Trophoblast cell (in vitro differentiated cells and primary cell): Measurements from ENCODE around the gene TACC2.
A peak's percentile ranks its signal among the peaks of the same experiment; 100 is the strongest.

Experiments used
- DNase-seq, 2 donors: peaks; one replicate each; pipeline ENCODE4 v3.0.0-alpha.2; 2016
- H2AFZ ChIP-seq: 2 replicates; pipeline ENCODE4 v1.6.1; 2013; ENCODE audit warnings: low read length, moderate library complexity, mild to moderate bottlenecking; ENCODE audit not compliant: insufficient read depth, poor library complexity
- H2AK5ac ChIP-seq: 2 replicates; pipeline ENCODE4 v1.6.1; 2013; ENCODE audit warnings: mild to moderate bottlenecking, low read length
- H2BK120ac ChIP-seq: 2 replicates; pipeline ENCODE4 v1.6.1; 2013; ENCODE audit warnings: low read length, mild to moderate bottlenecking, moderate library complexity; ENCODE audit not compliant: insufficient read depth, poor library complexity
- H2BK12ac ChIP-seq: 2 replicates; pipeline ENCODE4 v1.6.1; 2013; ENCODE audit warnings: mild to moderate bottlenecking, low read length, moderate library complexity
- H2BK5ac ChIP-seq: 2 replicates; pipeline ENCODE4 v1.6.1; 2013; ENCODE audit warnings: low read length, low read depth, moderate library complexity, mild to moderate bottlenecking; ENCODE audit not compliant: poor library complexity
- H3K14ac ChIP-seq: 2 replicates; pipeline ENCODE4 v1.6.1; 2013; ENCODE audit warnings: mild to moderate bottlenecking, low read length
- H3K18ac ChIP-seq: 2 replicates; pipeline ENCODE4 v1.6.1; 2013; ENCODE audit warnings: mild to moderate bottlenecking, low read length
- H3K23ac ChIP-seq: 2 replicates; pipeline ENCODE4 v1.6.1; 2013; ENCODE audit warnings: low read length
- H3K27ac ChIP-seq: 2 replicates; pipeline ENCODE4 v1.5.1; 2013; ENCODE audit warnings: low read depth, mild to moderate bottlenecking, inconsistent platforms, low read length, moderate library complexity
- H3K27me3 ChIP-seq: 2 replicates; pipeline ENCODE4 v1.6.1; 2013; ENCODE audit warnings: inconsistent platforms, mild to moderate bottlenecking, low read length, moderate library complexity; ENCODE audit not compliant: insufficient read depth
- H3K36me3 ChIP-seq, 2 experiments: 1 replicate in 1 of 2; 2 replicates in 1 of 2; pipeline ENCODE4 v1.6.1; 2013; ENCODE audit warnings: low read length in 2 of 2, mild to moderate bottlenecking in 2 of 2, moderate library complexity in 1 of 2; ENCODE audit not compliant: insufficient read depth in 2 of 2, control insufficient read depth in 1 of 2
- H3K4ac ChIP-seq: 2 replicates; pipeline ENCODE4 v1.6.1; 2013; ENCODE audit warnings: low read depth, mild to moderate bottlenecking, low read length, moderate library complexity
- H3K4me1 ChIP-seq, 2 experiments: 1 replicate in 1 of 2; 2 replicates in 1 of 2; pipeline ENCODE4 v1.6.1; 2013; ENCODE audit warnings: low read length in 2 of 2, mild to moderate bottlenecking in 2 of 2, moderate library complexity in 1 of 2; ENCODE audit not compliant: insufficient read depth in 2 of 2, control insufficient read depth in 1 of 2
- H3K4me2 ChIP-seq: 2 replicates; pipeline ENCODE4 v1.6.1; 2013; ENCODE audit warnings: inconsistent platforms, mild to moderate bottlenecking, low read length, moderate library complexity
- H3K4me3 ChIP-seq: 2 replicates; pipeline ENCODE4 v1.5.1; 2013; ENCODE audit warnings: mild to moderate bottlenecking, low read depth, low read length, inconsistent platforms
- H3K79me1 ChIP-seq: one replicate; pipeline ENCODE4 v1.6.1; 2013; ENCODE audit warnings: low read length
- H3K79me2 ChIP-seq: 2 replicates; pipeline ENCODE4 v1.6.1; 2013; ENCODE audit warnings: low read length, mild to moderate bottlenecking; ENCODE audit not compliant: control insufficient read depth, insufficient read depth, poor library complexity
- H3K9ac ChIP-seq: 2 replicates; pipeline ENCODE4 v1.6.1; 2013; ENCODE audit warnings: mild to moderate bottlenecking, low read length
- H3K9me3 ChIP-seq: 2 replicates; pipeline ENCODE4 v1.6.1; 2013; ENCODE audit warnings: low read depth, mild to moderate bottlenecking, control low read depth, inconsistent platforms, low read length; ENCODE audit not compliant: insufficient read depth
- H4K12ac ChIP-seq: 2 replicates; pipeline ENCODE4 v1.6.1; 2013; ENCODE audit warnings: low read depth, mild to moderate bottlenecking, low read length, moderate library complexity
- H4K8ac ChIP-seq: 2 replicates; pipeline ENCODE4 v1.6.1; 2013; ENCODE audit warnings: low read depth, mild to moderate bottlenecking, low read length, moderate library complexity
- H4K91ac ChIP-seq: one replicate; pipeline ENCODE4 v1.6.1; 2013; ENCODE audit warnings: low read depth, mild to moderate bottlenecking, low read length, moderate library complexity
- whole genome bisulfite sequencing: extraction: QIAGEN DNeasy Blood & Tissue Kit; methylation state at CpG from one replicate; pipeline ENCODE4 v1.1.7; 2013; ENCODE audit warnings: missing lambda C conversion rate; ENCODE audit not compliant: insufficient read length, insufficient coverage; ENCODE audit errors: extremely low coverage; 5-methylcytosine and 5-hydroxymethylcytosine counted together

TACC2 gene

DNA sequence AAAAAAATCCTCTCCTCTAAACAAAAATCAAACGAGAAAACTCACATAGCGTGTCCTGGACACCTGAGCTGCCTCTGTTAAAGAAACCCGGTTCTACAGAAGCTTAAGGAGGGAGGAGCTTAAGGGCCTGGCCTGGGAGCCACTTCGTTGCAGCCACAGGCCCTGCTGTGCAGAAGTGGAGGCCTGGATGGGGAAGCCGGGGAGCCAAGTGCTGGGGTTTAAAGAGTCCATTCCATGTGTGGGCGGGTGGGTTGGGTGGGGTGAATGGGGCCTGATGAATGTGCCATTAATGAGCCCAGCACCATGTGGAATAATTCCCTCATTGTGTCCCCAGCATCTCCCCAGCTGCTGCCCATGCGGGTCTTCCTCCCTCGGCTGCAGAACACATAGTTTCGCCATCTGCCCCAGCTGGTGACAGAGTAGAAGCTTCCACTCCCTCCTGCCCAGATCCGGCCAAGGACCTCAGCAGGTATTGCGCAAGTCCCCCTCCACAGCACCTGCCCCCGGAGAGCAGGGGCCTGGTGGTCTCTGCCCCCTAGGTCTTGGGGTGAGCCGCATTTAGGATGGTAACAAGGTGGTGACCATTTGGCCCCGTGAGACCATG, 154.4 kb downstream of the TACC2 start:
- H2BK120ac ChIP-seq, result no peak overlapping the region

DNA sequence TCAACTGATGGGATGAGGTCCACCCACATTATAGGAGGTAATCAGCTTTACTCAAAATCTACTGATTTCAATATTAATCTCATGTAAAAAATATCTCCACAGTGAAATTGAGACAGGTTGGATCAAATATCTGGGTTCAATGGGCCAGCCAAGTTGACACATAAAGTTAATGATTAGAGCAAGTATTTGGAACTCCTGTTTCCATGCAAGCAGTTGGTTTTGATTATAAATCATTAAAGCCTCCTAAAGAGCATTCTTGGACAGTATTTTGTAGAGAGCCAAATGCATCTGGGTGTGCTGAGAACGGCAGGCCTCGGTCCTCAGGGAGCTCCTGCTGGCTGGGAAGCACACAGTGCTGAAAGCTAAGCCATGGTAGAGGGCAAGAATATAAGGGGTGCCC, 155.2 kb downstream of the TACC2 start:
- H3K79me1 ChIP-seq, result no peaks in the 10 kb centered on the region
- no peak overlapping the region for H3K27ac ChIP-seq
- no peak overlapping the region for H3K4me2 ChIP-seq
- no peak overlapping the region for H3K14ac ChIP-seq
- no peak overlapping the region for H2AK5ac ChIP-seq
- H3K23ac ChIP-seq, result no peak overlapping the region
- peaks cover 5% of the 10 kb centered on the region for H3K9me3 ChIP-seq
- H3K36me3 ChIP-seq, result peaks cover 2 to 3% of the 10 kb centered on the region in 2 experiments
- H3K4ac ChIP-seq, result no peak overlapping the region
- no peak overlapping the region for H3K4me3 ChIP-seq
- no peak overlapping the region for H2BK120ac ChIP-seq
- H4K8ac ChIP-seq, result no peak overlapping the region
- H3K27me3 ChIP-seq, result no peaks in the 10 kb centered on the region
- no peak overlapping the region for H4K12ac ChIP-seq
- WGBS, result no CpG with 5 or more reads among the region's 2 CpGs
- H3K79me2 ChIP-seq, result no peaks in the 10 kb centered on the region
- no peak overlapping the region for H2AFZ ChIP-seq
- no peak overlapping the region for H2BK12ac ChIP-seq
- peaks cover 14 to 17% of the 10 kb centered on the region in 2 experiments for H3K4me1 ChIP-seq
- no peak overlapping the region for H2BK5ac ChIP-seq
- H3K9ac ChIP-seq, result no peak overlapping the region
- no peak overlapping the region for H4K91ac ChIP-seq
- DNase-seq, result no peak
- no peak overlapping the region for H3K18ac ChIP-seq

More for the DNA sequence above, 154.4 kb downstream of the TACC2 start:
- peak in 1 of 2 donors; percentile 47 for DNase-seq
- H3K79me2 ChIP-seq, result no peaks in the 10 kb centered on the region
- no peak overlapping the region for H2AFZ ChIP-seq
- no peak overlapping the region for H2BK12ac ChIP-seq
- H3K36me3 ChIP-seq, result peaks cover 2 to 3% of the 10 kb centered on the region in 2 experiments
- no CpG with 5 or more reads among the region's 14 CpGs for WGBS
- no peak overlapping the region for H3K9ac ChIP-seq
- no peak overlapping the region for H3K14ac ChIP-seq
- no peak overlapping the region for H3K4me2 ChIP-seq
- H4K12ac ChIP-seq, result no peak overlapping the region
- H2AK5ac ChIP-seq, result no peak overlapping the region
- H3K79me1 ChIP-seq, result no peaks in the 10 kb centered on the region
- H3K27me3 ChIP-seq, result no peaks in the 10 kb centered on the region
- H3K18ac ChIP-seq, result no peak overlapping the region
- H2BK5ac ChIP-seq, result no peak overlapping the region
- no peak overlapping the region for H3K23ac ChIP-seq
- peaks cover 10 to 12% of the 10 kb centered on the region in 2 experiments for H3K4me1 ChIP-seq
- no peak overlapping the region for H4K91ac ChIP-seq
- H3K27ac ChIP-seq, result no peak overlapping the region
- peaks cover 5% of the 10 kb centered on the region for H3K9me3 ChIP-seq
- H4K8ac ChIP-seq, result no peak overlapping the region
- no peak overlapping the region for H3K4ac ChIP-seq
- no peak overlapping the region for H3K4me3 ChIP-seq

GRCh38 chr10:122145113-122145512, 156.2 kb downstream of the TACC2 start:
- Histone ChIP-seq H3K79me1 (no peaks in the 10 kb centered on the region), H3K23ac (no peak overlapping the region), H3K79me2 (no peaks in the 10 kb centered on the region), H3K36me3 (peaks cover 2 to 3% of the 10 kb centered on the region in 2 experiments), H3K4ac (no peak overlapping the region), H3K9ac (no peak overlapping the region), H3K14ac (no peak overlapping the region), H2AFZ (no peak overlapping the region), H3K4me1 (peaks cover 14 to 17% of the 10 kb centered on the region in 2 experiments), H3K4me3 (no peak overlapping the region), H3K4me2 (no peak overlapping the region), H4K91ac (no peak overlapping the region), H3K18ac (no peak overlapping the region), H4K8ac (no peak overlapping the region), H2AK5ac (no peak overlapping the region), H2BK120ac (no peak overlapping the region), H3K27ac (no peak overlapping the region), H2BK12ac (no peak overlapping the region), H3K27me3 (no peaks in the 10 kb centered on the region), H3K9me3 (peaks cover 5% of the 10 kb centered on the region), H4K12ac (no peak overlapping the region), H2BK5ac (no peak overlapping the region)
- WGBS, result no CpG with 5 or more reads among the region's 2 CpGs
- DNase-seq, result no peak

DNA sequence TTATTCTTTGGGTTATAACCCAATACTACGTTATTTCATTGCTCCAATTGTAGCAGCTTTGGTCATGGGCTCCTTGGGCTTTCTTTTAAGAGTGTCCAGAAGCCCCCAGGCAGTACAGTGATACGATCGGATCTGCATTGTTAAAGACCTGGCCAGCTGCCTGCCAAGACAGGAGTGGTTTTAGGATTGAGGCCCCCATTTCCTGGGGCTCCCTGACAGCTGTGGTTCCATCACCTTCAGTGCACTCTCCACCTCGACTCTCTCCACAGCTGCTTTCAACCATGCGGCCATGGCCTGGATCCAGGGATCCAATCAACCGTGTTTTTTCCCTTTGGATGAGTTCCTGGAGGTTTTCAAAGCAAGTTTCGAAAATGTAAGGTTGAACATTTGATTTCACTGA, 158.7 kb downstream of the TACC2 start:
- Histone ChIP-seq H3K18ac (no peak overlapping the region), H3K4me1 (peaks cover 6% of the 10 kb centered on the region in 2 experiments), H3K9me3 (peaks cover 4% of the 10 kb centered on the region), H4K12ac (no peak overlapping the region), H2BK12ac (no peak overlapping the region), H3K27ac (no peak overlapping the region), H3K23ac (no peak overlapping the region), H3K4ac (no peak overlapping the region), H4K91ac (no peak overlapping the region), H3K4me3 (no peak overlapping the region), H2AK5ac (no peak overlapping the region), H3K4me2 (no peak overlapping the region), H2AFZ (no peak overlapping the region), H3K9ac (no peak overlapping the region), H3K27me3 (no peaks in the 10 kb centered on the region), H3K14ac (no peak overlapping the region), H3K36me3 (peaks cover 2 to 3% of the 10 kb centered on the region in 2 experiments), H4K8ac (no peak overlapping the region), H2BK5ac (no peak overlapping the region), H3K79me1 (no peaks in the 10 kb centered on the region), H2BK120ac (no peak overlapping the region), H3K79me2 (no peaks in the 10 kb centered on the region)
- DNase-seq, result no peak
- WGBS, result no CpG with 5 or more reads among the region's 7 CpGs
